K562 (cell line): Measurements from ENCODE around the gene TCEAL9. TPM values are rescaled to one million over a fixed set of nuclear protein-coding genes. Genes with fewer than 3 reads are reported as not detected.
A peak's percentile ranks its signal among the peaks of the same experiment; 100 is the strongest.

ENCODE experiments used
- ATAC-seq: fragments of 200-7000 bp; cut with Tn5 transposase; 3 replicates; pipeline ENCODE4 v1.9.1; 2020; ENCODE audit warnings: moderate library complexity
- BruUV-seq: library from RNA; stranded (reverse); fragments of 400-500 nt; replicated peaks from 2 replicates; lab custom pipeline; 2021; lab: Mats Ljungman, UMichigan
- CTCF ChIA-PET: fragments of 300-600 bp; formaldehyde crosslinking; extraction: SDS; loops from one replicate; lab custom pipeline; 2021; ENCODE audit warnings: low intra/inter-chr PET ratio; lab: Yijun Ruan, JAX
- POLR2A ChIA-PET: fragments of 300-600, 350-650 bp; sonication (Branson Sonifier 250); formaldehyde crosslinking; extraction: SDS; loops from one replicate; lab custom pipeline; 2021; ENCODE audit warnings: antibody characterized with exemption, inconsistent platforms; lab: Yijun Ruan, JAX
- DNase-seq, 4 experiments: peaks; one replicate each; pipeline versions ENCODE4 v3.0.0 to v3.0.0-alpha.2; 2011 to 2018; ENCODE audit warnings: low spot score in 3 of 4, mixed read lengths in 3 of 4; ENCODE audit errors: extremely low read depth in 1 of 4
- FAIRE-seq: peaks from 2 replicates; lab custom pipeline; 2011; peaks lifted over from hg19 to GRCh38; lab: Jason Lieb, UNC
- H2AFZ ChIP-seq: 2 replicates; pipeline ENCODE4 v1.6.0; 2011; ENCODE audit warnings: low read depth, low read length, control low read depth, inconsistent platforms
- H3K27ac ChIP-seq: fragments of 200-600 bp; 3 replicates; pipeline ENCODE4 v1.8.0; 2011; ENCODE audit warnings: low read depth, mild to moderate bottlenecking, control low read depth, inconsistent platforms, low read length, moderate library complexity, mixed read lengths; ENCODE audit errors: extremely low read depth
- H3K27me3 ChIP-seq, 2 experiments: fragments of 300-600 bp in 1 of 2; 2 replicates in 1 of 2; 3 replicates in 1 of 2; pipeline versions ENCODE4 v1.6.0 to v1.8.0; 2011; ENCODE audit warnings: inconsistent platforms in 2 of 2, low read length in 2 of 2, mild to moderate bottlenecking in 1 of 2, mixed read lengths in 1 of 2, moderate library complexity in 1 of 2; ENCODE audit not compliant: control insufficient read depth in 2 of 2, insufficient read depth in 2 of 2
- H3K36me3 ChIP-seq: fragments of 300-600 bp; 3 replicates; pipeline ENCODE4 v1.8.0; 2011; ENCODE audit warnings: mild to moderate bottlenecking, low read length, inconsistent platforms; ENCODE audit not compliant: control insufficient read depth, insufficient read depth
- H3K4me1 ChIP-seq, 2 experiments: fragments of 200-600 bp in 1 of 2; replicated peaks in 1 of 2; 2 replicates in 1 of 2; 3 replicates in 1 of 2; pipeline versions ENCODE4 v1.5.1 to v1.8.0; 2011; ENCODE audit warnings: inconsistent platforms in 2 of 2, low read length in 2 of 2, mild to moderate bottlenecking in 1 of 2, mixed read lengths in 1 of 2, moderate library complexity in 1 of 2; ENCODE audit not compliant: control insufficient read depth in 2 of 2, insufficient read depth in 2 of 2
- H3K4me2 ChIP-seq: 2 replicates; pipeline ENCODE4 v1.6.1; 2011; ENCODE audit warnings: low read length, control low read depth, inconsistent platforms, mixed read lengths; ENCODE audit not compliant: insufficient read depth
- H3K4me3 ChIP-seq: fragments of 200-600 bp; sonication (generic), shearing (Covaris generic); 2 replicates; pipeline ENCODE4 v1.5.1; 2016; ENCODE audit warnings: control low read depth, inconsistent platforms
- H3K79me2 ChIP-seq: fragments of 200-600 bp; 3 replicates; pipeline ENCODE4 v1.8.0; 2011; ENCODE audit warnings: low read length, inconsistent platforms; ENCODE audit not compliant: control insufficient read depth, insufficient read depth
- H3K9ac ChIP-seq, 2 experiments: 2 replicates each; pipeline versions ENCODE4 v1.6.0 to v1.6.1; 2011; ENCODE audit warnings: low read depth in 2 of 2, low read length in 2 of 2, control low read depth in 1 of 2, inconsistent platforms in 1 of 2, mild to moderate bottlenecking in 1 of 2, mixed read lengths in 1 of 2; ENCODE audit not compliant: insufficient read depth in 1 of 2
- H3K9me1 ChIP-seq: one replicate; pipeline ENCODE4 v1.6.0; 2011; ENCODE audit warnings: inconsistent platforms, mild to moderate bottlenecking, low read length, moderate library complexity; ENCODE audit not compliant: control insufficient read depth, insufficient read depth
- H3K9me3 ChIP-seq: replicated peaks from 2 replicates; pipeline ENCODE4 v1.5.1; 2011; ENCODE audit warnings: low read depth, low read length, inconsistent platforms; ENCODE audit not compliant: control insufficient read depth, insufficient read depth
- H4K20me1 ChIP-seq: replicated peaks from 2 replicates; pipeline ENCODE4 v1.6.1; 2011; ENCODE audit warnings: low read length, inconsistent platforms, mixed read lengths; ENCODE audit not compliant: control insufficient read depth, insufficient read depth
- ATF3 ChIP-seq, 2 experiments: fragments of 450-650 bp in 1 of 2; sonication (generic) in 1 of 2; formaldehyde crosslinking in 1 of 2; IDR thresholded peaks in 1 of 2; conservative IDR thresholded peaks in 1 of 2; 2 replicates each; pipeline versions ENCODE4 v1.6.1 to v1.8.1; 2016 to 2023; ENCODE audit warnings: mild to moderate bottlenecking in 2 of 2, moderate library complexity in 2 of 2, inconsistent platforms in 1 of 2, missing genetic modification reagents in 1 of 2
- BHLHE40 ChIP-seq: IDR thresholded peaks from 2 replicates; pipeline ENCODE4 v1.6.1; 2011; ENCODE audit warnings: low read length, improper control_type of control experiment
- FOSL1 ChIP-seq: fragments of 200-800 bp; sonication (Bioruptor generic); conservative IDR thresholded peaks from 2 replicates; pipeline ENCODE4 v1.6.1; 2016; ENCODE audit warnings: missing genetic modification characterization, missing compliant biosample characterization
- HMGXB4 ChIP-seq: sonication (generic); formaldehyde crosslinking; IDR thresholded peaks from 2 replicates; pipeline ENCODE4 v1.8.1; 2023; ENCODE audit warnings: mild to moderate bottlenecking, missing genetic modification reagents
- PKNOX1 ChIP-seq: fragments of 450-650 bp; IDR thresholded peaks from 2 replicates; pipeline ENCODE4 v1.6.1; 2016
- TBP ChIP-seq: optimal IDR thresholded peaks from 2 replicates; pipeline ENCODE3; 2011; ENCODE audit warnings: low read depth, low read length, improper control_type of control experiment
- USF2 ChIP-seq: sonication (generic); formaldehyde crosslinking; IDR thresholded peaks from 2 replicates; pipeline ENCODE4 v1.5.0; 2020; ENCODE audit warnings: missing genetic modification reagents
- ZNF511 ChIP-seq: sonication (generic); formaldehyde crosslinking; IDR thresholded peaks from 2 replicates; pipeline ENCODE4 v1.8.0; 2022; ENCODE audit warnings: mild to moderate bottlenecking, missing genetic modification reagents
- WGBS: fragments of 100-300 bp; shearing (Covaris generic); methylation state at CpG from one replicate; pipeline ENCODE4 v1.1.6; 2016; ENCODE audit warnings: low coverage, mixed read lengths; ENCODE audit not compliant: insufficient coverage; ENCODE audit errors: missing lambda C conversion rate; 5-methylcytosine and 5-hydroxymethylcytosine counted together
- in situ Hi-C: fragments of 300-500 bp; cut with MboI; formaldehyde crosslinking; loops from 4 replicates; pipeline ENCODE4 v1.15.0; 2018; ENCODE audit warnings: inconsistent platforms, mixed read lengths
- intact Hi-C: fragments of 100-400 bp; cut with micrococcal nuclease; formaldehyde crosslinking; loops from 2 replicates; pipeline ENCODE4 v1.14.2; 2022
- polyA plus RNA-seq, 8 experiments: library from polyadenylated mRNA; depleted of rRNA in 4 of 8; stranded (reverse) in 5 of 8; unstranded in 3 of 8; fragments of >200 nt; fragmentation: Nextera tagmentation in 2 of 8; fragmentation: Illumina TruSeq in 1 of 8; extraction: Ambion mirVana in 2 of 8; extraction: Trizol in 1 of 8; gene quantifications; 2 replicates each; pipeline versions ENCODE4 v1.2.1 to v1.2.3, GENCODE V29; 2011 to 2014; ENCODE audit warnings: inconsistent platforms in 1 of 8, missing spikeins in 1 of 8
- total RNA-seq, 7 experiments: library from RNA; depleted of rRNA in 6 of 7; stranded (reverse); fragments of >200 nt in 6 of 7; fragmentation: Illumina TruSeq in 2 of 7; extraction: Trizol in 2 of 7; gene quantifications; 2 replicates each; pipeline versions ENCODE4 v1.2.1 to v1.2.3, GENCODE V29; 2011 to 2021; ENCODE audit warnings: low replicate concordance in 1 of 7

The TCEAL9 gene
- total and polyA plus RNA-seq, 9 of the 15 experiments (the other 6 are each of a cell fraction or from before 2014, with no cell fraction given): 16.2 to 106 (median 69.6) TPM

GRCh38 chrX:103311399-103311780 is 44.9 kb upstream of the TCEAL9 start (continued):
- TF ChIP-seq HMGXB4 (CRISPR knock-in tag) (no peak), TBP (no peak)

- CTCF ChIA-PET: no interaction called here
- H3K4me3 ChIP-seq: no peak within 1 kb of the TSS
- in situ Hi-C loops: no loop called here
- no peak within 1 kb of the TSS for H3K27ac ChIP-seq
- ATAC-seq (no peak), FAIRE-seq (no peak), DNase-seq (no peak)
- peak within 1 kb of the TSS; percentile 76 for H2AFZ ChIP-seq
- no peaks in the 10 kb centered on the region for H3K9me3 ChIP-seq
- no peaks in the 10 kb centered on the region; a peak in 1 of 5 replicates for H3K4me1 ChIP-seq
- no peaks in the 10 kb centered on the region for H3K79me2 ChIP-seq
- no TSS peak for BruUV-seq
- intact Hi-C loops: no loop called here
- POLR2A ChIA-PET: interaction anchor here (1.2 kb wide), 1 partner anchor 9 kb away, joined by 3 read pairs; no protein-coding TSS in a partner anchor
- H3K36me3 ChIP-seq: no peaks in the 10 kb centered on the region
- H3K27me3 ChIP-seq: no peaks in the 10 kb centered on the region; a peak in 1 of 5 replicates
- WGBS: 42% methylated on average over 7 of the region's 11 CpGs
- peak within 1 kb of the TSS; percentile 46 for H3K4me2 ChIP-seq
- H3K9ac ChIP-seq: 0 out of 4 replicates have a peak within 1 kb of the TSS, but pooled peaks of 1 of the 2 experiments have one; percentile 68
- TF ChIP-seq PKNOX1 (peak; percentile 59), BHLHE40 (peak; percentile 18; the same call in 1 of the 2 replicates), ATF3 (IDR thresholded peaks at IDR 0.05) (peak; percentile 33; the same call in 1 of the 2 replicates), ATF3 (CRISPR knock-in tag; conservative IDR thresholded peaks at IDR 0.05) (no peak), USF2 (CRISPR knock-in tag) (peak; percentile 51), FOSL1 (tag) (no peak), ZNF511 (no peak)
- no peaks in the 10 kb centered on the region for H4K20me1 ChIP-seq
- H3K9me1 ChIP-seq: no peaks in the 10 kb centered on the region
These were observed 26.3 kb upstream of the TCEAL9 start, which contains the start of gene TCEAL7 for GRCh38 chrX:103329991-103330390. Gene TCEAL7 (plus strand): TSS chrX:103330239. CDS start chrX:103331404, 1,165 bp downstream.
